ENCODE measurements around the gene IL18R1. TPM values are rescaled to one million over a fixed set of nuclear protein-coding genes. Genes with fewer than 3 reads are reported as not detected.

The IL18R1 gene
- total and polyA plus RNA-seq, 4 donors = 7.5 to 63.5 (median 25.7) TPM

GRCh38 chr2:102386867-102387541 is 31.4 kb downstream of the IL18R1 start:
- TF ChIP-seq, protein P1, sequence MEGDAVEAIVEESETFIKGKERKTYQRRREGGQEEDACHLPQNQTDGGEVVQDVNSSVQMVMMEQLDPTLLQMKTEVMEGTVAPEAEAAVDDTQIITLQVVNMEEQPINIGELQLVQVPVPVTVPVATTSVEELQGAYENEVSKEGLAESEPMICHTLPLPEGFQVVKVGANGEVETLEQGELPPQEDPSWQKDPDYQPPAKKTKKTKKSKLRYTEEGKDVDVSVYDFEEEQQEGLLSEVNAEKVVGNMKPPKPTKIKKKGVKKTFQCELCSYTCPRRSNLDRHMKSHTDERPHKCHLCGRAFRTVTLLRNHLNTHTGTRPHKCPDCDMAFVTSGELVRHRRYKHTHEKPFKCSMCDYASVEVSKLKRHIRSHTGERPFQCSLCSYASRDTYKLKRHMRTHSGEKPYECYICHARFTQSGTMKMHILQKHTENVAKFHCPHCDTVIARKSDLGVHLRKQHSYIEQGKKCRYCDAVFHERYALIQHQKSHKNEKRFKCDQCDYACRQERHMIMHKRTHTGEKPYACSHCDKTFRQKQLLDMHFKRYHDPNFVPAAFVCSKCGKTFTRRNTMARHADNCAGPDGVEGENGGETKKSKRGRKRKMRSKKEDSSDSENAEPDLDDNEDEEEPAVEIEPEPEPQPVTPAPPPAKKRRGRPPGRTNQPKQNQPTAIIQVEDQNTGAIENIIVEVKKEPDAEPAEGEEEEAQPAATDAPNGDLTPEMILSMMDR (IDR thresholded peaks at IDR 0.05; ENCODE audit: control extremely low read depth, extremely low read depth) = no peak
- H3K27ac ChIP-seq (ENCODE audit: low read depth in 1 of 2, low read length in 1 of 2) = no peak overlapping the region
- peaks cover 0 to 3% (median 0%) of the 10 kb centered on the region in 4 donors for H3K9me3 ChIP-seq (ENCODE audit: control insufficient read depth in 4 of 4, insufficient read depth in 3 of 4, low read length in 3 of 4)
- no peak overlapping the region for H3K4me3 ChIP-seq
- peaks cover 0 to 8% (median 1%) of the 10 kb centered on the region in 4 donors for H3K36me3 ChIP-seq (ENCODE audit: control insufficient read depth in 4 of 4, insufficient read depth in 4 of 4, low read length in 4 of 4)
- no peak overlapping the region for H3K9ac ChIP-seq (ENCODE audit: insufficient read depth in 1 of 2, low read length in 2 of 2)
- ATAC-seq (ENCODE audit: insufficient read depth, low FRiP score) = no peak
- no peak for DNase-seq
- no peaks in the 10 kb centered on the region for H3K4me1 ChIP-seq (ENCODE audit: control insufficient read depth in 5 of 5, insufficient read depth in 5 of 5, low read length in 5 of 5)
- 92 to 96% methylated on average over 3 of the region's 3 CpGs for WGBS, 2 donors
- no peaks in the 10 kb centered on the region for H3K27me3 ChIP-seq (ENCODE audit: control insufficient read depth in 3 of 3, insufficient read depth in 3 of 3, low read length in 2 of 3)

DNA sequence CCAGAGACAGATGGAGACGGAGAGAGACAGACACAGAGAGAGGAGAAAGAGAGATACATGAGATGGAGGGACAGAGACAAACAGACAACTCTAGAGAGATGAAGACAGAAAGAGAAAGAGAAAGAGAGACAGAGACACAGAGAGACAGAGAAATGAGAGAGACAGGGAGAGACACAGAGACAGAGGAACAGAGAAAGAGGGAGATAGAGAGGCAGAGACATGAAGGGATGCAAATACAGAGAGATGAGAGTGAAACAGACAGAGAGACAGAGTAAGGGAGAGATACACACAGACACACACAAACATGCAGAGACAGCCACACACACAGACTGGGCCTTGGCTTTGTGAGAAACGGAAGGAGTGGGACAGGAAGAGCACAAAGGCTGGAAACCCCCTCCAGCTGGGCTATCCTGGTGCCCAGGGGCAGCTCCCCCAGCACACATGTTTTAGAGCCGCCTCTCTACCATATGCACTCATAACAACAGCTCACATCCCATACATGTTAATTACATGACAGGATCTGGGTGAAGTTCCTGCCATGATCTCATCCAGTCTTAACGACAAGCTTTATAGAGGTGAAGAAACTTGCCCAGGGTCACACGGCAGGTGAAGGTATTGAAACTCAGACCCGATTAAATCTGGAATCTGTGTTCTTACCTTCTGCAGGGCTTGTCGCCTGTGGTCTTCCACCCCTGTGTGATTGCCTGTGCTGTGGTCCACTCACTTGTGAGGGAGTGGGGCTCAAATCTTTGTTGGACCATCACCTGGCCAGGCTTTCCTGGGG is 32.4 kb downstream of the IL18R1 start:
- Histone ChIP-seq H3K9me3 (ENCODE audit: control insufficient read depth in 4 of 4, insufficient read depth in 3 of 4, low read length in 3 of 4) (peaks cover 0 to 3% (median 0%) of the 10 kb centered on the region in 4 donors), H3K27me3 (ENCODE audit: control insufficient read depth in 3 of 3, insufficient read depth in 3 of 3, low read length in 2 of 3) (no peaks in the 10 kb centered on the region), H3K36me3 (ENCODE audit: control insufficient read depth in 4 of 4, insufficient read depth in 4 of 4, low read length in 4 of 4) (peaks cover 0 to 8% (median 0%) of the 10 kb centered on the region in 4 donors), H3K9ac (ENCODE audit: insufficient read depth in 1 of 2, low read length in 2 of 2) (no peak overlapping the region), H3K27ac (ENCODE audit: low read depth in 1 of 2, low read length in 1 of 2) (no peak overlapping the region), H3K4me3 (no peak overlapping the region), H3K4me1 (ENCODE audit: control insufficient read depth in 5 of 5, insufficient read depth in 5 of 5, low read length in 5 of 5) (no peaks in the 10 kb centered on the region)
- ATAC-seq (ENCODE audit: insufficient read depth, low FRiP score) (no peak), DNase-seq (no peak)
- TF ChIP-seq, protein P1 (IDR thresholded peaks at IDR 0.05; ENCODE audit: control extremely low read depth, extremely low read depth) = no peak
- WGBS, 2 donors = 91 to 94% methylated on average over 7 of the region's 7 CpGs

GRCh38 chr2:102391565-102391964 is 36.0 kb downstream of the IL18R1 start:
- ATAC-seq (ENCODE audit: insufficient read depth, low FRiP score) (no peak), DNase-seq (no peak)
- Histone ChIP-seq H3K36me3 (ENCODE audit: control insufficient read depth in 4 of 4, insufficient read depth in 4 of 4, low read length in 4 of 4) (peaks cover 0 to 5% (median 0%) of the 10 kb centered on the region in 4 donors), H3K27ac (ENCODE audit: low read depth in 1 of 2, low read length in 1 of 2) (no peak overlapping the region), H3K27me3 (ENCODE audit: control insufficient read depth in 3 of 3, insufficient read depth in 3 of 3, low read length in 2 of 3) (no peaks in the 10 kb centered on the region), H3K9me3 (ENCODE audit: control insufficient read depth in 4 of 4, insufficient read depth in 3 of 4, low read length in 3 of 4) (no peaks in the 10 kb centered on the region), H3K9ac (ENCODE audit: insufficient read depth in 1 of 2, low read length in 2 of 2) (no peak overlapping the region), H3K4me3 (no peak overlapping the region), H3K4me1 (ENCODE audit: control insufficient read depth in 5 of 5, insufficient read depth in 5 of 5, low read length in 5 of 5) (no peaks in the 10 kb centered on the region)
- WGBS, 2 donors = 71 to 76% methylated on average over 2 of the region's 2 CpGs
- TF ChIP-seq, protein P1 (IDR thresholded peaks at IDR 0.05; ENCODE audit: control extremely low read depth, extremely low read depth) = no peak

Measured in lung (tissue), 12 donors.